Lower lobe of right lung (tissue), 2 donors: Measurements from ENCODE around the gene TBC1D17. TPM values are rescaled to one million over a fixed set of nuclear protein-coding genes. Genes with fewer than 3 reads are reported as not detected.

Experiments used
- ATAC-seq, 2 donors: fragments of 200-7000 bp; cut with Tn5 transposase; one replicate each; pipeline ENCODE4 v1.9.1; 2020 to 2022; ENCODE audit warnings: mild to moderate bottlenecking in 2 of 2, moderate library complexity in 2 of 2
- DNase-seq: peaks from one replicate; pipeline ENCODE4 v3.0.0-alpha.2; 2020
- H3K27ac ChIP-seq: fragments of 200-600 bp; one replicate; pipeline ENCODE4 v1.8.0; 2022
- H3K27me3 ChIP-seq: fragments of 200-600 bp; one replicate; pipeline ENCODE4 v1.8.0; 2022; ENCODE audit warnings: low read depth
- H3K36me3 ChIP-seq: fragments of 200-600 bp; one replicate; pipeline ENCODE4 v1.8.0; 2022; ENCODE audit warnings: mild to moderate bottlenecking
- H3K4me1 ChIP-seq: fragments of 200-600 bp; one replicate; pipeline ENCODE4 v1.8.0; 2022
- H3K4me3 ChIP-seq: fragments of 200-600 bp; one replicate; pipeline ENCODE4 v1.8.0; 2022; ENCODE audit warnings: mild to moderate bottlenecking
- H3K9me3 ChIP-seq: fragments of 200-600 bp; one replicate; pipeline ENCODE4 v1.8.0; 2022
- CTCF ChIP-seq: fragments of 200-600 bp; IDR thresholded peaks from one replicate; pipeline ENCODE4 v1.8.0; 2022; ENCODE audit warnings: antibody characterized with exemption, mild to moderate bottlenecking
- intact Hi-C: fragments of 100-400 bp; cut with DNase I; formaldehyde crosslinking; loops from one replicate; pipeline ENCODE4 v1.11.0; 2022
- total RNA-seq: library from RNA; stranded (reverse); fragmentation: NEBNext Ultra II Directional; extraction: Animal tissue kit (Norgen Biotek cat#: 25700); gene quantifications from one replicate; pipeline ENCODE4 v1.2.1, GENCODE V29; 2021
- donor health status: DM: no; HTN: yes; CAD: no; lungs with severe emphysema.

The TBC1D17 gene
- total RNA-seq, 1 donor from 2014 or later, result 53.1 TPM

- ATAC-seq, result no peak
- intact Hi-C loops, result no loop called here
- Histone ChIP-seq H3K27me3 (no peaks in the 10 kb centered on the region), H3K4me1 (peaks cover 31% of the 10 kb centered on the region), H3K27ac (no peak overlapping the region), H3K4me3 (no peak overlapping the region), H3K9me3 (no peaks in the 10 kb centered on the region), H3K36me3 (peaks cover 15% of the 10 kb centered on the region)
- no peak for TF ChIP-seq CTCF
- no peak for DNase-seq
These were observed 3.7 kb upstream of the TBC1D17 start for GRCh38 chr19:49873834-49874233.

- Histone ChIP-seq H3K9me3 (no peaks in the 10 kb centered on the region), H3K4me3 (no peak overlapping the region), H3K27ac (no peak overlapping the region), H3K27me3 (no peaks in the 10 kb centered on the region), H3K36me3 (peaks cover 23% of the 10 kb centered on the region), H3K4me1 (peaks cover 35% of the 10 kb centered on the region)
- DNase-seq (no peak), ATAC-seq (no peak)
- intact Hi-C loops, result no loop called here
- no peak for TF ChIP-seq CTCF
These were observed 2.9 kb upstream of the TBC1D17 start for GRCh38 chr19:49874503-49875157.

GRCh38 chr19:49875177-49875576 is 2.3 kb upstream of the TBC1D17 start:
- peaks cover 29% of the 10 kb centered on the region for H3K36me3 ChIP-seq
- no peak for DNase-seq
- H3K27ac ChIP-seq, result peak overlapping the region; percentile 99
- intact Hi-C loops, result no loop called here
- ATAC-seq, result no peak
- H3K9me3 ChIP-seq, result no peaks in the 10 kb centered on the region
- H3K27me3 ChIP-seq, result no peaks in the 10 kb centered on the region
- peaks cover 32% of the 10 kb centered on the region for H3K4me1 ChIP-seq
- H3K4me3 ChIP-seq, result peak overlapping the region; percentile 89
- no peak for TF ChIP-seq CTCF

DNA sequence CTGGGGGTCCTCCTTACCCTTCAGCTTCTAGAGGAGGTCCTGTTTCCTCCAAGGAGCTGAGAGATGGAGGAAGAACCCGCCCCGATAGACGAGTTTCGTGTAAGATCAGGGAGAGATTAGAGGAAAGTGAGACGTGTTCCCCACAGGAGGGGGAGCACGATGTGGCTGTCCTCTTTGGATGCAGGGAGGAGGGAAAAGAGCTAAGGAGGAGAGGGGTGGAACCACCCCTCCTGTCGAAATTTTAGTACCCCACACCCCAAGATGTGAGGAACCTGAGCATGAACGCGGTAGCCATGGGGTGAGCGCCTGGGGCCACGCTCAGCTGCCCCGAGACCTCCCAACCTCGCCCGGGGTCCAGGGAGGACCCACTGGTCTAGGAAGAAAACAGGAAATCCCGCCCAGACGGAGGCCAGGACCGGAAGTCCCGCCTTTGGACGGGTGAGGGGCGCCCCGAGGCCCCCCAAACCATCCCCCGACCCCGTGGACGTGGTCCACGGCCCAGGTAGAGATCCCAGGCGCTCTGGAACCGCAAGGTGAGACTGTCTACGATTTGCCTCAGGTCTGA is 1.6 kb upstream of the TBC1D17 start:
- Histone ChIP-seq H3K27me3 (no peaks in the 10 kb centered on the region), H3K4me1 (peaks cover 26% of the 10 kb centered on the region), H3K27ac (peak overlapping the region; percentile 99), H3K4me3 (peak overlapping the region; percentile 89), H3K9me3 (no peaks in the 10 kb centered on the region), H3K36me3 (peaks cover 33% of the 10 kb centered on the region)
- intact Hi-C loops, result no loop called here
- ATAC-seq, result peak; percentile 2 to 23
- DNase-seq, result peak; percentile 75
- no peak for TF ChIP-seq CTCF

DNA sequence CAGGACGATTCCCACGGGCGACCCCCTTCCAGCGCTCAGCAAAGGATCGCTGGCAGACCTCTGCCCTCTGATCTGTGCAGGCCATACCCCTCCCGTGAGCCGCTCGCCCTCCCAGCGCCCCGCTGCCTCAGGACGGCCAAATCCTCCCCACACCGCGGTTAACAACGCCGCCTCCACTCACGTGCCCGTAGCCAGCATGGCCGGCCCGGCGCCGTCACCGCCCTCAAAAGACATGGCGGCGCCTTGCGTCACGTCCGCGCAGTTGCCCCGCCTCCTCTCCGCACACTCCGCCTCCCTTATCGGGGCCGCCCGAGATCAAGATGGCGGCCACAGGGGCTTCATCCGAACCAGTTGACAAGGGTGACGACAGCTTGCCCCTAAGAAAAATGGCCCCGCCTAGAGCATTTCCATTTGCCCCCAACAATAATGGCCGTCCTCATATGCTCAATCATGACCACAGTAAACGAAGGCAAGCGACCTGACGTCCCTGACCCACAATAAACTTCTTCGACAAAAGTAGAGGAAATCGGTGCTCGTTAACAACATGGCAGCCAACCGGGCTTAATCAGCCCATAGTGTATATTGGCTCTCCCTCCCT is 981 bp upstream of the TBC1D17 start:
- peak overlapping the region; percentile 89 for H3K4me3 ChIP-seq
- DNase-seq, result peak; percentile 98
- intact Hi-C loops, result no loop called here
- peak; percentile 85 to 87 for ATAC-seq
- peaks cover 26% of the 10 kb centered on the region for H3K4me1 ChIP-seq
- no peak for TF ChIP-seq CTCF
- peaks cover 33% of the 10 kb centered on the region for H3K36me3 ChIP-seq
- H3K27me3 ChIP-seq, result no peaks in the 10 kb centered on the region
- peak overlapping the region; percentile 99 for H3K27ac ChIP-seq
- H3K9me3 ChIP-seq, result no peaks in the 10 kb centered on the region
